Neural progenitor cell (in vitro differentiated cells): ENCODE data around the gene MYH2. TPM values are rescaled to one million over a fixed set of nuclear protein-coding genes. Genes with fewer than 3 reads are reported as not detected.
A peak's percentile ranks its signal among the peaks of the same experiment; 100 is the strongest.

Source experiments
- DNase-seq: peaks from one replicate; pipeline ENCODE4 v3.0.0-alpha.2; 2016; ENCODE audit warnings: low spot score
- H2AFZ ChIP-seq: fragments of 200-600 bp; sonication (generic); replicated peaks from 2 replicates; pipeline ENCODE4 v1.6.1; 2016; ENCODE audit warnings: antibody characterized with exemption
- H3F3A ChIP-seq: fragments of 200-600 bp; sonication (generic); 2 replicates; pipeline ENCODE4 v1.6.1; 2016; ENCODE audit warnings: antibody characterized with exemption, low read depth
- H3K27ac ChIP-seq: fragments of 200-600 bp; sonication (generic); 2 replicates; pipeline ENCODE4 v1.5.1; 2016; ENCODE audit warnings: mild to moderate bottlenecking
- H3K27me3 ChIP-seq: fragments of 200-600 bp; sonication (generic); 2 replicates; pipeline ENCODE4 v1.6.1; 2016; ENCODE audit warnings: mild to moderate bottlenecking, moderate library complexity
- H3K36me3 ChIP-seq: fragments of 200-600 bp; sonication (generic); 2 replicates; pipeline ENCODE4 v1.5.1; 2016
- H3K4me1 ChIP-seq: fragments of 200-600 bp; sonication (generic); 2 replicates; pipeline ENCODE4 v1.6.1; 2016; ENCODE audit warnings: mixed run types
- H3K4me2 ChIP-seq: fragments of 200-600 bp; sonication (generic); 2 replicates; pipeline ENCODE4 v1.6.1; 2016
- H3K4me3 ChIP-seq: fragments of 200-600 bp; sonication (generic); 2 replicates; pipeline ENCODE4 v1.5.1; 2016
- H3K79me2 ChIP-seq: fragments of 200-600 bp; sonication (generic); 2 replicates; pipeline ENCODE4 v1.6.1; 2016; ENCODE audit warnings: low read depth
- H3K9ac ChIP-seq: fragments of 200-600 bp; sonication (generic); 2 replicates; pipeline ENCODE4 v1.6.1; 2016
- H3K9me3 ChIP-seq: fragments of 200-600 bp; sonication (generic); 2 replicates; pipeline ENCODE4 v1.5.1; 2016; ENCODE audit warnings: low read depth
- H4K20me1 ChIP-seq: fragments of 200-600 bp; sonication (generic); 2 replicates; pipeline ENCODE4 v1.6.1; 2016; ENCODE audit warnings: low read depth
- H3K27ac Mint-ChIP-seq: 3 replicates; pipeline ENCODE4 v1.8.0; 2021; ENCODE audit warnings: mixed read lengths
- H3K27me3 Mint-ChIP-seq: 2 replicates; pipeline ENCODE4 v1.8.0; 2022; ENCODE audit warnings: low read depth, mild to moderate bottlenecking, inconsistent platforms, moderate library complexity, mixed read lengths; ENCODE audit not compliant: insufficient read depth
- H3K36me3 Mint-ChIP-seq: 3 replicates; pipeline ENCODE4 v1.8.0; 2021; ENCODE audit warnings: mixed read lengths
- H3K4me1 Mint-ChIP-seq: 3 replicates; pipeline ENCODE4 v1.8.0; 2021; ENCODE audit warnings: mixed read lengths
- H3K4me3 Mint-ChIP-seq: 3 replicates; pipeline ENCODE4 v1.8.0; 2021; ENCODE audit warnings: mild to moderate bottlenecking, moderate library complexity, mixed read lengths
- H3K9me3 Mint-ChIP-seq: 3 replicates; pipeline ENCODE4 v1.8.0; 2020; ENCODE audit warnings: mixed read lengths
- EZH2 ChIP-seq: fragments of 200-600 bp; sonication (generic); IDR thresholded peaks from 2 replicates; pipeline ENCODE4 v1.6.1; 2017; ENCODE audit warnings: antibody characterized with exemption, mild to moderate bottlenecking, moderate library complexity
- EZH2phosphoT487 ChIP-seq: fragments of 200-600 bp; sonication (generic); IDR thresholded peaks from 2 replicates; pipeline ENCODE4 v1.6.1; 2017; ENCODE audit warnings: antibody characterized with exemption
- total RNA-seq: library from RNA; depleted of rRNA; stranded (reverse); fragments of >200 nt; gene quantifications from 2 replicates; pipeline ENCODE4 v1.2.3, GENCODE V29; 2015; ENCODE audit warnings: low replicate concordance
- TF ChIP-seq, protein P1 (sequence below): fragments of 200-600 bp; sonication (generic); IDR thresholded peaks from 2 replicates; pipeline ENCODE4 v1.5.1; 2017; ENCODE audit warnings: antibody characterized with exemption, mild to moderate bottlenecking

The MYH2 gene
- total RNA-seq, 1 donor from 2014 or later = 0.19 TPM

DNA sequence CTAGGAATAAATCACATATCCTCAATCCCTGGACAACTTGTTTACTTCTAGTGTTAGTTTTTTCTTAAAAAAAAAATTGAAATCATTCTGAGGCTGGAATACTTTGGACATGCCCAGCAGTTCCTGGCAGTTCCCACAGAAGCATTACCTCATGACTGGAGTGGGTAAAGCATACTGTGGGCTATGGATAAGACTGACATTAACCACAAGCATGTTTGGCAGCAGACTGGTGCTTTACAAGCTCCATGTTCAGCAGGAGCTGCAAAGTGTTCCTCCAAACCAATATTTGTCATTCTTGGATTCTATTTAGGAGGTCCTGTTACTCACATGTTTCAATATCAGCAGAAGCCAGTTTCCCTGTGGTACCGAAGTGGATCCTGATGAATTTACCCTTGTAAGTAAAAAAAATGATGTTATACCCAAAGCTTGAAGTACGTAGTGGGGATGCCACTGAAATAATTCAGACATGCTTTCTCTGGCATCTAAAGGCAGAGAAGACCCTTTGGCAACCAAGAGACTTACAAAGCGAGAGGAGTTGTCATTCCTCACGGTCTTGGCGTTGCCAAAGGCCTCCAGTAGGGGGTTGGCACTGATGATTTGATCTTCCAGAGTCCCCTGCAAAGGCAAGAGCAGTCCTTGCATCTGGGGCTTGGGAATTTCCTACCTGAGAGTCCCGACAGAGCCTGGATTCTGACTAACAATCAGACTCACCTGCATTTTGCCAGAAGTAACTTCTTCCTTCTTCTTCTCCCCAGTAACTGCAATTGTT, 36.0 kb downstream of the MYH2 start:
- no peaks in the 10 kb centered on the region for H3F3A ChIP-seq
- H3K9ac ChIP-seq = no peak overlapping the region
- no peak for DNase-seq
- Mint-ChIP-seq H3K27ac (no peak overlapping the region), H3K9me3 (no peaks in the 10 kb centered on the region), H3K4me3 (no peak overlapping the region), H3K36me3 (no peaks in the 10 kb centered on the region), H3K4me1 (no peaks in the 10 kb centered on the region), H3K27me3 (no peaks in the 10 kb centered on the region)
- no peak for TF ChIP-seq EZH2
- TF ChIP-seq EZH2phosphoT487 = no peak
- TF ChIP-seq, protein P1, sequence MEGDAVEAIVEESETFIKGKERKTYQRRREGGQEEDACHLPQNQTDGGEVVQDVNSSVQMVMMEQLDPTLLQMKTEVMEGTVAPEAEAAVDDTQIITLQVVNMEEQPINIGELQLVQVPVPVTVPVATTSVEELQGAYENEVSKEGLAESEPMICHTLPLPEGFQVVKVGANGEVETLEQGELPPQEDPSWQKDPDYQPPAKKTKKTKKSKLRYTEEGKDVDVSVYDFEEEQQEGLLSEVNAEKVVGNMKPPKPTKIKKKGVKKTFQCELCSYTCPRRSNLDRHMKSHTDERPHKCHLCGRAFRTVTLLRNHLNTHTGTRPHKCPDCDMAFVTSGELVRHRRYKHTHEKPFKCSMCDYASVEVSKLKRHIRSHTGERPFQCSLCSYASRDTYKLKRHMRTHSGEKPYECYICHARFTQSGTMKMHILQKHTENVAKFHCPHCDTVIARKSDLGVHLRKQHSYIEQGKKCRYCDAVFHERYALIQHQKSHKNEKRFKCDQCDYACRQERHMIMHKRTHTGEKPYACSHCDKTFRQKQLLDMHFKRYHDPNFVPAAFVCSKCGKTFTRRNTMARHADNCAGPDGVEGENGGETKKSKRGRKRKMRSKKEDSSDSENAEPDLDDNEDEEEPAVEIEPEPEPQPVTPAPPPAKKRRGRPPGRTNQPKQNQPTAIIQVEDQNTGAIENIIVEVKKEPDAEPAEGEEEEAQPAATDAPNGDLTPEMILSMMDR = peak; percentile 21
- no peak overlapping the region for H3K4me2 ChIP-seq
- no peaks in the 10 kb centered on the region for H3K36me3 ChIP-seq
- no peaks in the 10 kb centered on the region for H4K20me1 ChIP-seq
- H3K79me2 ChIP-seq = no peaks in the 10 kb centered on the region
- H3K4me1 ChIP-seq = no peaks in the 10 kb centered on the region
- H3K27ac ChIP-seq = no peak overlapping the region
- H3K27me3 ChIP-seq = no peaks in the 10 kb centered on the region
- no peak overlapping the region for H2AFZ ChIP-seq
- no peak overlapping the region for H3K4me3 ChIP-seq
- no peaks in the 10 kb centered on the region for H3K9me3 ChIP-seq

DNA sequence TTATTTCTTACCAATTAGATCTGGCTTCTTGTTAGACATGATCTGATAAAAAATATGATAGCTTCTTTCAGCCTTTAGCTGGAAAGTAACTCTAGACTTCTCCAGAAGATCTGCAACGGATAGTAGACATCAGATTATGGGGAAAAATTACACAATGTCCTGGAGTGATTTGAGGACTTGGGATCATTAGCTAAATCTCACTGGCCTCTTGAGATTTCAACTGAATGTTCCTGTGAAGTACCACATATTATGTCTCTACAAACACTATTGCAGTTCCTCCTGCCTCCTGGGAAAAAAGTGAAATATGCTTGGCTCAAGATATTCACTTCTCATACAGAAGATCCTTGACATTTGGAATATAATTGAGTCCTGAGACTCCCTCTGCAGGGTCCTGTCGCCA, 36.6 kb downstream of the MYH2 start:
- no peaks in the 10 kb centered on the region for H3K36me3 ChIP-seq
- no peaks in the 10 kb centered on the region for H3F3A ChIP-seq
- DNase-seq = no peak
- H3K36me3 Mint-ChIP-seq = no peaks in the 10 kb centered on the region
- H3K79me2 ChIP-seq = no peaks in the 10 kb centered on the region
- H4K20me1 ChIP-seq = no peaks in the 10 kb centered on the region
- H3K4me1 ChIP-seq = no peaks in the 10 kb centered on the region
- H3K27ac ChIP-seq = no peak overlapping the region
- no peaks in the 10 kb centered on the region for H3K9me3 ChIP-seq
- TF ChIP-seq, protein P1 = no peak
- no peak for TF ChIP-seq EZH2
- no peak for TF ChIP-seq EZH2phosphoT487
- no peaks in the 10 kb centered on the region for H3K4me1 Mint-ChIP-seq
- no peak overlapping the region for H3K4me2 ChIP-seq
- H3K9ac ChIP-seq = no peak overlapping the region
- H3K4me3 Mint-ChIP-seq = no peak overlapping the region
- no peak overlapping the region for H3K27ac Mint-ChIP-seq
- H3K9me3 Mint-ChIP-seq = no peaks in the 10 kb centered on the region
- H2AFZ ChIP-seq = no peak overlapping the region
- H3K27me3 ChIP-seq = no peaks in the 10 kb centered on the region
- H3K27me3 Mint-ChIP-seq = no peaks in the 10 kb centered on the region
- H3K4me3 ChIP-seq = no peak overlapping the region

DNA sequence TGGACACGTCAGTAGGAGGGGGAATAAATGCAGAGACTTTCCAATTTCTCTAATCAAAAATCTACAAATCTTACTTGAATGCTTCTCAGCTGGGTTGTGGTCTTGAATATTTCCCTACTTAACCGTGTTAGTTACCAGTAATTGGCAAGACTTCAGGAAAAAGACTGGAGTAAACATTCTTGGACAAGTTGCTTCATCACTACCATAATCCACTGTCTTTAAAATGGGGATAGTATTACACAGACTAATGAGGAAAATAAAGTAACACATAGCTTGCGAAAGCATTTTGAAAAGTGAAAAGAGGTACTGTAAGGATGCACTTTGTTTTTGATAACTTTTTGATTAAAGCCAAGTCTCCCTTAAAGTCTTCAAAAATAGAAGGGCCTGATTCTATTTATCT, 49.5 kb downstream of the MYH2 start:
- Histone ChIP-seq H3K9me3 (no peaks in the 10 kb centered on the region), H3K27ac (no peak overlapping the region), H3K4me1 (no peaks in the 10 kb centered on the region), H3K4me3 (no peak overlapping the region), H3K79me2 (no peaks in the 10 kb centered on the region), H2AFZ (no peak overlapping the region), H3K9ac (no peak overlapping the region), H3F3A (no peaks in the 10 kb centered on the region), H4K20me1 (no peaks in the 10 kb centered on the region), H3K27me3 (no peaks in the 10 kb centered on the region), H3K4me2 (no peak overlapping the region), H3K36me3 (no peaks in the 10 kb centered on the region)
- H3K9me3 Mint-ChIP-seq = peaks cover 2% of the 10 kb centered on the region
- H3K4me3 Mint-ChIP-seq = no peak overlapping the region
- DNase-seq = no peak
- no peaks in the 10 kb centered on the region for H3K4me1 Mint-ChIP-seq
- H3K27ac Mint-ChIP-seq = no peak overlapping the region
- TF ChIP-seq EZH2 (no peak), EZH2phosphoT487 (no peak)
- TF ChIP-seq, protein P1 = no peak
- no peaks in the 10 kb centered on the region for H3K36me3 Mint-ChIP-seq
- H3K27me3 Mint-ChIP-seq = no peaks in the 10 kb centered on the region
